Colonic mucosa (tissue), 4 donors: Measurements from ENCODE around the gene B2M. TPM values are rescaled to one million over a fixed set of nuclear protein-coding genes. Genes with fewer than 3 reads are reported as not detected.
"Not testable (repeated sequence)": the region's sequence is repeated elsewhere in the genome, so short reads cannot be mapped to it uniquely, and the experiment has no call there.

Source experiments
- DNase-seq: peaks from one replicate; pipeline ENCODE4 v3.0.0-alpha.2; 2020
- H3K27ac ChIP-seq: fragments of 200-600 bp; one replicate; pipeline ENCODE4 v1.8.0; 2021
- H3K27me3 ChIP-seq: fragments of 200-600 bp; one replicate; pipeline ENCODE4 v1.8.0; 2021
- H3K36me3 ChIP-seq: fragments of 200-600 bp; one replicate; pipeline ENCODE4 v1.8.0; 2021
- H3K4me1 ChIP-seq: fragments of 200-600 bp; one replicate; pipeline ENCODE4 v1.8.0; 2021; ENCODE audit warnings: mild to moderate bottlenecking
- H3K4me3 ChIP-seq: fragments of 200-600 bp; one replicate; pipeline ENCODE4 v1.8.0; 2021
- H3K9ac ChIP-seq, 2 donors: one replicate each; pipeline ENCODE4 v1.7.0; 2013; ENCODE audit warnings: control low read depth in 2 of 2, low read depth in 2 of 2, low read length in 2 of 2
- H3K9me3 ChIP-seq: fragments of 200-600 bp; one replicate; pipeline ENCODE4 v1.8.0; 2021
- intact Hi-C: fragments of 100-400 bp; cut with DNase I; formaldehyde crosslinking; loops from one replicate; pipeline ENCODE4 v1.14.1; 2022
- total RNA-seq, 2 donors: library from RNA; stranded (reverse); fragmentation: NEBNext Ultra II Directional in 1 of 2; extraction: Animal tissue kit (Norgen Biotek cat#: 25700) in 1 of 2; gene quantifications; one replicate each; pipeline ENCODE4 v1.2.1, GENCODE V29; 2021
- TF ChIP-seq, protein P1 (sequence below): fragments of 200-600 bp; IDR thresholded peaks from one replicate; pipeline ENCODE4 v1.8.0; 2022; ENCODE audit warnings: antibody characterized with exemption, mild to moderate bottlenecking
- donor health status: healthy.
- donor health status: DM: no; HTN: no; CAD: no.
- donor health status: DM: no; HTN: no; CAD: no.

The B2M gene
- total RNA-seq, 2 donors from 2014 or later, result 1,783 to 5,339 TPM

DNA sequence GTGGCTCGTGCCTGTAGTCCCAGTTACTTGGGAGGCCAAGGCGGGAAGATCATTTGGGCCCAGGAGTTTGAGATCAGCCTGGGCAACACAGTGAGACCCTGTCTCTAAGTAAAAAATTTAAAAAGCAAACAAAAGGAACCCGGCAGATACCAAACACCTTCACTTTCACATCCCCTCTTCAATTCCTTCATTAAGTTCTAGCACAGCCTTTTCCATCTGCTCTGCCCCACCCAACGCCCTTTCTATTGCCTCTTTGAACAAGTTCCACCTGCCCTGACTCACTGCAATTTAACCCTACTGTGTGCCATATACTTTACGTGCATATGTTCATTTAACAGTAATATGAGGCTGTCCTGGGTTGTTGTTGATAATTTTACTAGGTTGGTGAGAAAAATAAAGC lies 35.4 kb upstream of the B2M start:
- no peak overlapping the region for H3K9ac ChIP-seq
- no peak overlapping the region for H3K27ac ChIP-seq
- TF ChIP-seq, protein P1, sequence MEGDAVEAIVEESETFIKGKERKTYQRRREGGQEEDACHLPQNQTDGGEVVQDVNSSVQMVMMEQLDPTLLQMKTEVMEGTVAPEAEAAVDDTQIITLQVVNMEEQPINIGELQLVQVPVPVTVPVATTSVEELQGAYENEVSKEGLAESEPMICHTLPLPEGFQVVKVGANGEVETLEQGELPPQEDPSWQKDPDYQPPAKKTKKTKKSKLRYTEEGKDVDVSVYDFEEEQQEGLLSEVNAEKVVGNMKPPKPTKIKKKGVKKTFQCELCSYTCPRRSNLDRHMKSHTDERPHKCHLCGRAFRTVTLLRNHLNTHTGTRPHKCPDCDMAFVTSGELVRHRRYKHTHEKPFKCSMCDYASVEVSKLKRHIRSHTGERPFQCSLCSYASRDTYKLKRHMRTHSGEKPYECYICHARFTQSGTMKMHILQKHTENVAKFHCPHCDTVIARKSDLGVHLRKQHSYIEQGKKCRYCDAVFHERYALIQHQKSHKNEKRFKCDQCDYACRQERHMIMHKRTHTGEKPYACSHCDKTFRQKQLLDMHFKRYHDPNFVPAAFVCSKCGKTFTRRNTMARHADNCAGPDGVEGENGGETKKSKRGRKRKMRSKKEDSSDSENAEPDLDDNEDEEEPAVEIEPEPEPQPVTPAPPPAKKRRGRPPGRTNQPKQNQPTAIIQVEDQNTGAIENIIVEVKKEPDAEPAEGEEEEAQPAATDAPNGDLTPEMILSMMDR, result no peak
- no peaks in the 10 kb centered on the region for H3K27me3 ChIP-seq
- no peaks in the 10 kb centered on the region for H3K9me3 ChIP-seq
- H3K36me3 ChIP-seq, result no peaks in the 10 kb centered on the region
- H3K4me3 ChIP-seq, result no peak overlapping the region
- no peak for DNase-seq
- intact Hi-C loops, result no loop called here
- no peaks in the 10 kb centered on the region for H3K4me1 ChIP-seq

- intact Hi-C loops, result no loop called here
- Histone ChIP-seq H3K9me3 (no peaks in the 10 kb centered on the region), H3K36me3 (no peaks in the 10 kb centered on the region), H3K4me3 (no peak overlapping the region), H3K4me1 (no peaks in the 10 kb centered on the region), H3K27me3 (no peaks in the 10 kb centered on the region), H3K9ac (no peak overlapping the region), H3K27ac (no peak overlapping the region)
- TF ChIP-seq, protein P1, result no peak
- no peak for DNase-seq
Observed at GRCh38 chr15:44676676-44677075, 34.6 kb upstream of the B2M start.

- no peaks in the 10 kb centered on the region for H3K4me1 ChIP-seq
- TF ChIP-seq, protein P1, result no peak
Observed at GRCh38 chr15:44682211-44682610, 29.1 kb upstream of the B2M start.

GRCh38 chr15:44682809-44683682 lies 28.3 kb upstream of the B2M start:
- peak; percentile 93 for DNase-seq
- H3K4me1 ChIP-seq, H3K27me3 ChIP-seq, H3K4me3 ChIP-seq, intact Hi-C loops, H3K36me3 ChIP-seq, H3K9me3 ChIP-seq: not testable (repeated sequence)
- Histone ChIP-seq H3K27ac (peak overlapping the region; percentile 58), H3K9ac (peak overlapping the region in 1 of 2 donors; percentile 24)

More at GRCh38 chr15:44682211-44682610, 29.1 kb upstream of the B2M start:
- intact Hi-C loops, result no loop called here
- no peak overlapping the region for H3K9ac ChIP-seq
- H3K4me3 ChIP-seq, result no peak overlapping the region
- H3K27me3 ChIP-seq, result no peaks in the 10 kb centered on the region
- H3K36me3 ChIP-seq, result no peaks in the 10 kb centered on the region
- H3K27ac ChIP-seq, result no peak overlapping the region
- no peak for DNase-seq
- H3K9me3 ChIP-seq, result no peaks in the 10 kb centered on the region

GRCh38 chr15:44689318-44689717 lies 22.0 kb upstream of the B2M start:
- intact Hi-C loops, H3K27ac ChIP-seq, H3K9me3 ChIP-seq, H3K9ac ChIP-seq, H3K4me3 ChIP-seq, H3K4me1 ChIP-seq, DNase-seq, H3K36me3 ChIP-seq, H3K27me3 ChIP-seq: not testable (repeated sequence)

DNA sequence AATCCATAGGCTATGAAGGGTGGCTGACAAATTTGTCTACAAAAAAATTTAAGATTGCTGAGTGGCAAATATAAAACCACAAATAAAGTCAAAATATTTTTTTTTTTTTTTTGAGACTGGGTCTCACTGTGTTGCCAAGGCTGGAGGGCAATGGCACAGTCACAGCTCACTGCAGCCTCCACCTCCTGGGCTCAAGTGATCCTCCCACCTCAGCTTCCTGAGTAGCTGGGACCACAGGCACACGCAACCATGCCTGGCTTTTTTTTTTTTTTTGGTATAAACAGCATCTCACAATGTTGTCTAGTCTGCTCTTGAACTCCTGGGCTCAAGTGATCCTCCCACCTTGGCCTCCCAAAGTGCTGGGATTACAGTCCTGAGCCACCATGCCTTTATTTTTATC lies 21.1 kb upstream of the B2M start:
- H3K27me3 ChIP-seq, H3K27ac ChIP-seq, H3K4me1 ChIP-seq, H3K9ac ChIP-seq, DNase-seq, H3K9me3 ChIP-seq, H3K4me3 ChIP-seq, intact Hi-C loops, H3K36me3 ChIP-seq: not testable (repeated sequence)

DNA sequence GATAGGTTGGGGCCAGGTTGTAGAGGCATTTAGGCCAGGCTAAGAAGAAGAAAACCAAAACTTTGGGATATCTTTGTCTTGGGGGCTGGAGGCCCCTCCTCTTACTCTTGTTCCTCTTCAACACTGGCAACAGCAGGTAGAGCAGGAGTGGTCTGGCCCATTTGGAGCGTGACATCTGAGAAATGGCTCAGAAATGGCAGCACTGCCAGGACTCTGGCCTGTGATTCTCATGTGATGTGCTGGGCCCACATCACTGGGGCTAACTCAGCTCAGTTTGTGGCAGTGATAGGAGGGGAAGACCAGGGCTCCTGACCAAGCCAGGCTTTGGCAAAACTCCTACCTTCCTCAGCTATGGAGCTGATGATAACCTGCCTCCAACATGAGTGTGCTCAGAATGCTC lies 18.7 kb upstream of the B2M start:
- Histone ChIP-seq H3K9ac (no peak overlapping the region), H3K36me3 (no peaks in the 10 kb centered on the region), H3K27me3 (no peaks in the 10 kb centered on the region), H3K27ac (no peak overlapping the region), H3K4me3 (no peak overlapping the region), H3K9me3 (no peaks in the 10 kb centered on the region), H3K4me1 (no peaks in the 10 kb centered on the region)
- intact Hi-C loops, result no loop called here
- DNase-seq, result no peak
- TF ChIP-seq, protein P1, result no peak
